Heart left ventricle (tissue), 13 donors: Measurements from ENCODE around the gene RBL1.
"Not testable (repeated sequence)": the region's sequence is repeated elsewhere in the genome, so short reads cannot be mapped to it uniquely, and the experiment has no call there.

Experiments used
- POLR2A ChIP-seq, 2 donors: fragments of 450-650 bp; IDR thresholded peaks; one replicate each; pipeline ENCODE4 v1.6.1; 2017; ENCODE audit warnings: antibody characterized with exemption in 2 of 2, mild to moderate bottlenecking in 2 of 2, moderate library complexity in 2 of 2
- TF ChIP-seq, protein P1 (sequence below), 12 donors: fragments of 200-600 bp; sonication (generic) in 4 of 12; IDR thresholded peaks; one replicate each; pipeline versions ENCODE4 v1.5.0 to v1.8.0; 2018 to 2022; ENCODE audit warnings: antibody characterized with exemption in 12 of 12, mild to moderate bottlenecking in 5 of 12
- donor health status: ischemic (EF 13 %, LVEDD 7.1; RV severe dilation, severe dysfunction).
- donor health status: DM: no; HTN: yes; CAD: no.
- donor health status: DM: no; HTN: no; CAD: no.
- donor health status: ischemic (EF 25% LVEDD 6.9; RV normal size, moderate dysfunction).
- donor health status: ischemic (EF 25% LVEDD 5.7; RV mildly dilated, moderate dysfunction).
- donor health status: ischemic (EF 35%, LVEDD 5.7; RV mildly dilated, moderate dysfunction).
- donor health status: nonischemic (EF 11% LVEDD 7.7; RV severe dilation, severe dysfunction).
- donor health status: DM: yes; HTN: yes; CAD: no.
- donor health status: PGD.
- donor health status: ischemic (EF 29% LVEDD 5.4; RV normal size, mild dysfunction).
- donor health status: nonischemic (EF 23%, LVEDD 6.1; RV moderate dilation, normal function).

- TF ChIP-seq, protein P1, sequence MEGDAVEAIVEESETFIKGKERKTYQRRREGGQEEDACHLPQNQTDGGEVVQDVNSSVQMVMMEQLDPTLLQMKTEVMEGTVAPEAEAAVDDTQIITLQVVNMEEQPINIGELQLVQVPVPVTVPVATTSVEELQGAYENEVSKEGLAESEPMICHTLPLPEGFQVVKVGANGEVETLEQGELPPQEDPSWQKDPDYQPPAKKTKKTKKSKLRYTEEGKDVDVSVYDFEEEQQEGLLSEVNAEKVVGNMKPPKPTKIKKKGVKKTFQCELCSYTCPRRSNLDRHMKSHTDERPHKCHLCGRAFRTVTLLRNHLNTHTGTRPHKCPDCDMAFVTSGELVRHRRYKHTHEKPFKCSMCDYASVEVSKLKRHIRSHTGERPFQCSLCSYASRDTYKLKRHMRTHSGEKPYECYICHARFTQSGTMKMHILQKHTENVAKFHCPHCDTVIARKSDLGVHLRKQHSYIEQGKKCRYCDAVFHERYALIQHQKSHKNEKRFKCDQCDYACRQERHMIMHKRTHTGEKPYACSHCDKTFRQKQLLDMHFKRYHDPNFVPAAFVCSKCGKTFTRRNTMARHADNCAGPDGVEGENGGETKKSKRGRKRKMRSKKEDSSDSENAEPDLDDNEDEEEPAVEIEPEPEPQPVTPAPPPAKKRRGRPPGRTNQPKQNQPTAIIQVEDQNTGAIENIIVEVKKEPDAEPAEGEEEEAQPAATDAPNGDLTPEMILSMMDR (IDR thresholded peaks at IDR 0.05) = not testable (repeated sequence)
- not testable (repeated sequence) for TF ChIP-seq POLR2A (IDR thresholded peaks at IDR 0.05)
These were observed 30.5 kb upstream of the RBL1 start for GRCh38 chr20:37126290-37126689.
